Measurements from ENCODE around the gene COQ4.

Gene COQ4

DNA sequence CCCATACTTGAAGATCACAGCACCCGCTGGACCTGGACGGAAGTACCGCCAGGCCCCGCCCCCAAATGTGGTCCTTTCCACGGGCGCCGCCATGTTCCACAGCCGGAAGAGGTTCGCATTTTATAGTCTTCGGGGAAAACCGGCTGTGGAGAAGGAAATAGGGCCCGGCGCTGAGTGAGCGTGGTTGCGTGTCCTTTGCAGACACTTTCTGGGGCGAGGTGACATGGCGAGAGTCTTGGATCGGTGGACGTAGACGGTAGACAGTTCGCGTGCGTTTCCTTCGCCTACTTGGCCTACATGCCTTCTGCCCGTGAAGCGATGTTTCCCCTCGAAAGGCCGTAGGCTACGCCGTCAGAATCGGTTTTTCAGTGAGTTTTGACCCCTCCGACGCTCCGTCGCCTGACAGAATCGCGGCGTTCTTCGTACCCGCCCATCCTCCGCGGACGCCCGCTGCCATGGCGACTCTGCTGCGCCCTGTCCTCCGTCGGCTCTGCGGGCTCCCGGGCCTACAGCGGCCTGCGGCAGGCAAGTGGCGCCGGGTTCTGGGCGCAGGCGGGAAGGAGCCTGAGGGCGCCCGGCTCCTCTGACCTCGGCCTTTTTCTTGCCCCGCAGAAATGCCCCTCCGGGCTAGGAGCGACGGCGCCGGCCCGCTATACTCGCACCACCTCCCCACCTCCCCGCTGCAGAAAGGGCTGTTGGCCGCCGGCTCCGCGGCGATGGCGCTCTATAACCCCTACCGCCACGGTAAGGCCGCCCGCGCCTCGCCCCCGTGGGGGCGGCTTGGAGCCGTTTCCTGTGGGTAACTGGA, at the start of gene COQ4, which contains the start of gene TRUB2:
Gene COQ4, plus strand, starts transcription at position 436 of the 808 bp plus-strand sequence. Its CDS starts 20 bp downstream, at position 456.
Gene TRUB2, minus strand, starts transcription at position 44 of the 808 bp plus-strand sequence. Its CDS starts 39 bp downstream, at position 5.
- Histone ChIP-seq H2AFZ (ENCODE audit: low read length) (peak within 1 kb of the TSS; percentile 84), H3K27ac (ENCODE audit: low read length) (peak within 1 kb of the TSS; percentile 87), H3K9me2 (replicated peaks; ENCODE audit: insufficient read depth, low read length) (no peaks in the 10 kb centered on the region), H3K36me3 (replicated peaks; ENCODE audit: insufficient read depth, low read length) (no peaks in the 10 kb centered on the region), H3K4me2 (ENCODE audit: low read depth, low read length) (peak within 1 kb of the TSS; percentile 84), H3K9ac (ENCODE audit: low read length) (peak within 1 kb of the TSS; percentile 88), H3K9me3 (replicated peaks; ENCODE audit: insufficient read depth, low read length) (no peaks in the 10 kb centered on the region), H3F3A (ENCODE audit: insufficient read depth, low read length) (peaks cover 11% of the 10 kb centered on the region), H3K27me3 (replicated peaks; ENCODE audit: insufficient read depth, low read length) (no peaks in the 10 kb centered on the region), H3K4me1 (ENCODE audit: low read length) (peaks cover 11% of the 10 kb centered on the region), H3K79me2 (ENCODE audit: low read length) (peaks cover 47% of the 10 kb centered on the region), H4K20me1 (ENCODE audit: insufficient read depth, low read length) (no peaks in the 10 kb centered on the region), H3K4me3 (ENCODE audit: low read length) (peak within 1 kb of the TSS; percentile 84)
- no peak for TF ChIP-seq EZH2phosphoT487 (IDR thresholded peaks at IDR 0.05; ENCODE audit: low read length)
- peak; percentile 94 for DNase-seq

DNA sequence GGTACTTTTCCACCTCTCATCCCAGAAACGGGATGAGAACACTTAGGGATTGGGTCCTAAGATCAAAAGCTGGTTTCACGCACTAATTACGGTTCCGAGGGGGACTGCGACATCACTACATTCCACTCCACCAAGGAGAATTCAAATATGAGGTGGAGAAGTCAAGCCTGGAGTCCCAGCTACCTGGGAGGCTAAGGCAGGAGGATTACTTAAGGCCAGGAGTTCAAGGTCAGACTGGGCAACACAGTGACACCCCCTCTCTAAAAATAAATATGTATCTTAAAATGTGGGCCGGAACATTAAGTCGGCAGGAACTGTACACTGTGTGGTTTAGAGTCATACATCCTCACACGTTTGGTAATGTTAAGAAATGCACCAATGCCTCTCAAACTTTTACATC, 48.4 kb upstream of the COQ4 start:
- H3K9me3 ChIP-seq (replicated peaks; ENCODE audit: insufficient read depth, low read length), result no peaks in the 10 kb centered on the region
- no peak for DNase-seq
- no peak overlapping the region for H3K4me3 ChIP-seq (ENCODE audit: low read length)
- H3K9ac ChIP-seq (ENCODE audit: low read length), result no peak overlapping the region
- no peaks in the 10 kb centered on the region for H3K27me3 ChIP-seq (replicated peaks; ENCODE audit: insufficient read depth, low read length)
- peaks cover 5% of the 10 kb centered on the region; the same call in 1 of the 2 replicates for H3K4me1 ChIP-seq (ENCODE audit: low read length)
- H3K4me2 ChIP-seq (ENCODE audit: low read depth, low read length), result no peak overlapping the region; the same call in 1 of the 2 replicates
- no peaks in the 10 kb centered on the region for H3K36me3 ChIP-seq (replicated peaks; ENCODE audit: insufficient read depth, low read length)
- H4K20me1 ChIP-seq (ENCODE audit: insufficient read depth, low read length), result no peaks in the 10 kb centered on the region
- H2AFZ ChIP-seq (ENCODE audit: low read length), result no peak overlapping the region
- H3K79me2 ChIP-seq (ENCODE audit: low read length), result peaks cover 25% of the 10 kb centered on the region
- H3F3A ChIP-seq (ENCODE audit: insufficient read depth, low read length), result no peaks in the 10 kb centered on the region; the same call in 1 of the 2 replicates
- no peak overlapping the region for H3K27ac ChIP-seq (ENCODE audit: low read length)
- no peaks in the 10 kb centered on the region for H3K9me2 ChIP-seq (replicated peaks; ENCODE audit: insufficient read depth, low read length)
- no peak for TF ChIP-seq EZH2 (optimal IDR thresholded peaks at IDR 0.05; ENCODE audit: low read depth, low read length)
- no peak for TF ChIP-seq EZH2phosphoT487 (IDR thresholded peaks at IDR 0.05; ENCODE audit: low read length)
- TF ChIP-seq, protein P1, sequence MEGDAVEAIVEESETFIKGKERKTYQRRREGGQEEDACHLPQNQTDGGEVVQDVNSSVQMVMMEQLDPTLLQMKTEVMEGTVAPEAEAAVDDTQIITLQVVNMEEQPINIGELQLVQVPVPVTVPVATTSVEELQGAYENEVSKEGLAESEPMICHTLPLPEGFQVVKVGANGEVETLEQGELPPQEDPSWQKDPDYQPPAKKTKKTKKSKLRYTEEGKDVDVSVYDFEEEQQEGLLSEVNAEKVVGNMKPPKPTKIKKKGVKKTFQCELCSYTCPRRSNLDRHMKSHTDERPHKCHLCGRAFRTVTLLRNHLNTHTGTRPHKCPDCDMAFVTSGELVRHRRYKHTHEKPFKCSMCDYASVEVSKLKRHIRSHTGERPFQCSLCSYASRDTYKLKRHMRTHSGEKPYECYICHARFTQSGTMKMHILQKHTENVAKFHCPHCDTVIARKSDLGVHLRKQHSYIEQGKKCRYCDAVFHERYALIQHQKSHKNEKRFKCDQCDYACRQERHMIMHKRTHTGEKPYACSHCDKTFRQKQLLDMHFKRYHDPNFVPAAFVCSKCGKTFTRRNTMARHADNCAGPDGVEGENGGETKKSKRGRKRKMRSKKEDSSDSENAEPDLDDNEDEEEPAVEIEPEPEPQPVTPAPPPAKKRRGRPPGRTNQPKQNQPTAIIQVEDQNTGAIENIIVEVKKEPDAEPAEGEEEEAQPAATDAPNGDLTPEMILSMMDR (IDR thresholded peaks at IDR 0.05; ENCODE audit: low read length), result no peak

DNA sequence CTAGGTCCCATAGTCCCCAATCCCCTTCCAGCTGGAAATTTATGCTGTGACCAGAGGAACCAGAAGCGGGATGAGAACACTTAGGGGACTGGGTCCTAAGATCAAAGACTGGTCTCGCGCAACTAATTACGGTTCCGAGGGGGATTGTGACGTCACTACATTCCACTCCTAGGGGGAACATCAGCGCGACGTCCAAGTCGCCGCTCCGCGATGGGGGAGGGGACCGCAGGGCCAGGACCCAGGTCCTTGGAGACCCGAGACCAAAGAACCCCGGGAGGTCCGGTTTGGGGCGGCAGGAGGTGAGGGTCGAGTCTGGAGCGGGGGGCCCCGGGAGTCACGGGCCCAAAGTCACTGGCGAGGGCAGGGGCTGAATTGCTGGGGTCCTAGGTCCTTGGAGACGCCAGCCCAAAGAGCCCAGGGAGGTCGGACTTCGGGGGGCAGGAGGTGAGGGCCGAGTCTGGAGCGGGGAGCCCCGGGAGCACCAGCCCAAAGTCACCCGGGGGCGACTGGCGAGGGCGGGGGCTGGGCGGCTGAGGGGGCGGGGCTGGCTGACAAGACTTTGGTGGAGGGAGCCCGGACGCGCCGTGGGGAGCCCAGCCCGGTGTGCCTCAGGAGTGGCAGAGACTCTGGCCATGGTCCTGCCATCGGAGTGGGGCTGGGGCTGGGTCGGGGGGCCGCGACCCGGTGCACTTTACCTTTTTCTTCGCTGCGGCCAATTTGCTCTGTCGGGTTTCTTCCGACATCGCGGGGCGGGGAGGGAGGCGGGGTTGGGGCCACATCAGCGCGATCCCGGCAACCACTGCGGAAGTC, 47.2 kb upstream of the COQ4 start, which contains the start of gene GOLGA2:
Gene GOLGA2, minus strand, starts transcription at position 810 of the 810 bp plus-strand sequence. Its CDS starts 31 bp downstream, at position 779.
- Histone ChIP-seq H3K27ac (ENCODE audit: low read length) (peak within 1 kb of the TSS; percentile 19; the same call in 1 of the 2 replicates), H3K79me2 (ENCODE audit: low read length) (peaks cover 25% of the 10 kb centered on the region), H3K9me3 (replicated peaks; ENCODE audit: insufficient read depth, low read length) (no peaks in the 10 kb centered on the region), H3K36me3 (replicated peaks; ENCODE audit: insufficient read depth, low read length) (no peaks in the 10 kb centered on the region), H3K4me3 (ENCODE audit: low read length) (peak within 1 kb of the TSS; percentile 93), H4K20me1 (ENCODE audit: insufficient read depth, low read length) (no peaks in the 10 kb centered on the region), H3K9me2 (replicated peaks; ENCODE audit: insufficient read depth, low read length) (no peaks in the 10 kb centered on the region), H3K4me1 (ENCODE audit: low read length) (peaks cover 5% of the 10 kb centered on the region; the same call in 1 of the 2 replicates), H3F3A (ENCODE audit: insufficient read depth, low read length) (no peaks in the 10 kb centered on the region; the same call in 1 of the 2 replicates), H3K4me2 (ENCODE audit: low read depth, low read length) (peak within 1 kb of the TSS; percentile 91), H3K27me3 (replicated peaks; ENCODE audit: insufficient read depth, low read length) (no peaks in the 10 kb centered on the region), H2AFZ (ENCODE audit: low read length) (peak within 1 kb of the TSS; percentile 90), H3K9ac (ENCODE audit: low read length) (peak within 1 kb of the TSS; percentile 91)
- TF ChIP-seq EZH2 (optimal IDR thresholded peaks at IDR 0.05; ENCODE audit: low read depth, low read length) (no peak), EZH2phosphoT487 (IDR thresholded peaks at IDR 0.05; ENCODE audit: low read length) (no peak)
- TF ChIP-seq, protein P1 (IDR thresholded peaks at IDR 0.05; ENCODE audit: low read length), result no peak
- DNase-seq, result no peak

All from MM.1S (cell line).